Measurements from ENCODE around the gene RER1. TPM values are rescaled to one million over a fixed set of nuclear protein-coding genes. Genes with fewer than 3 reads are reported as not detected.

RER1 gene
- polyA plus RNA-seq, 3 donors: 119 to 127 (median 122) TPM

DNA sequence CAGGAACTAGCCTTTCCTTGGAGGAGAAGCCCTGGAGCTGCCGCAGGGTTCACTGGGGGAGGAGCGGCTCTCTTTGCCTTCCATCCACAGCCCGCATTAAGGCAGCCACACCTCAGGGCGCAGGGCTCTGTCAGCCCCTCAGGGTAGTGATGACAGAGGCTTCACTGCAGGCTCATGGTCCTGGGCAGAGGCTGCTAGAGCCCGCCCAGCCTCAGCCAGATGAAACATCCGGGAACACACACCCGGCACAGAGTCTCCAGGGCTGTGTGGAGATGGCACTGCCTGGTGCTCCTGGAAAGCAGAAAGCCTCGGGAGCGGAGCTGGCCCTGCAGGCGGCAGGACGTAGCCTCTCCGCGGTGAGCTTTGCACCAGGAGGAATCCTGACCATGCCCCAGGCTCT lies 50.1 kb downstream of the RER1 start:
- DNase-seq: no peak

DNA sequence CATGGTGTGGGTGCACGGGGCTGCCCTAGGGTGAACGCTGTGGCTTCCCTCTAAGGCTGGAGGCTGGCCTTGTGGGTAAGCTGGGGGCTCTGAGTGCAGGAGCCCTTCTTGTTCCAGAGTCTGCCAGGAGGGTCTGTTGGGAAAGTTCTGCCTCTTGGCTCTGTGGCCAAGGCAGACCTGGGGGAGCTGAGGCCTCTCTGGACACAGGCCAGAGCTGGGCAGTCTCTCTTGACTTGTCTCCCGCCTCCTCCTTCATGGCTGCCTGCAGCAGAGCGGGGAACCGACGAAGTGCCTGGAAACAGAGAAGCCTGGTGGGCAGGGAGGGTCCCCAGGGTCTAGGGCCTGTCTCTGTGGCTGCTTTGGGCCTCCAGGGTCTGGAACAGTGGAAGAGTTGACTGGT lies 51.0 kb downstream of the RER1 start:
- DNase-seq: no peak

DNA sequence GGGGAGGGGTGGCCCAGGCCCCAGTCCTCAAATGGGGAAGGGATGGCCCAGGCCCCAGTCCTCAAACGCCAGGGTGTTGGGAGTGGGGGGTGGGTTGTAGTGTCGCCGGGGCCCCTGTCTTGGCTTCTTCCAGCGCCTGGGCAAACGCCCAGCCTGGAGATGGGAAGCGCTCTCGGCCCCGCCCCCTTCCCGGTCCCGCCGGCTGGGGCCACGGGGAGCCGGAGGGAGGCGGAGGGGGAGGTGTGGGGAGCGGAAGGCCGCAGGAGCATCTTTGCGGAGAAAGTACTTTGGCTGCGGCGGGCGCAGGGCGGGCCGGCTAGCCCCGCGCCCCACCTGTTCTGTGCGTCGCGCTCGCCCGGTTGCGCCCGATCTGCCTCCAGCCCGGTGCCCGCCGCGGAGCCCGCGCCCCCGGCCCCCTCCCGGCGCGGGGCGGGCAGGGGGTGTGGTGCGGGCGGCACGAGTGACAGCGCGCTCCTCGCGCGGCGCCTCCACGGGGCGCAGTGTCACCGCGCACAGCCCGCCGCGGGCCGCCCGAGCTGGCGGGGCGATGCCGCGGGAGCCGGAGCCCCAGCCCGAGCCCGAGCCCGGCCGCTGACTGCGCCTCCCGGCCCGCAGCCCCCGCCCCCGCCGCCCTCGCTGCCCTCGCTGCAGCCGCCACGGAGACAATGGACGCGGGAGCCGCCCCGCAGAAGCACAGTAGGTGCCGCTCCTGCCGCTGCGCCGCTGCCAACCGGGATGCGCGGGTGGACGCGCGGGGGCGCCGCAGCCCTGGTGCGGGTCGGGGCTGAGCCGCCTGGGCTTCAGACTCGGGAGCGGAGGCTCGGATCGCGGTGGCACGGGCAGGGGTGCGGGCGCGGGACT lies 51.9 kb downstream of the RER1 start:
- no peak for DNase-seq

DNA sequence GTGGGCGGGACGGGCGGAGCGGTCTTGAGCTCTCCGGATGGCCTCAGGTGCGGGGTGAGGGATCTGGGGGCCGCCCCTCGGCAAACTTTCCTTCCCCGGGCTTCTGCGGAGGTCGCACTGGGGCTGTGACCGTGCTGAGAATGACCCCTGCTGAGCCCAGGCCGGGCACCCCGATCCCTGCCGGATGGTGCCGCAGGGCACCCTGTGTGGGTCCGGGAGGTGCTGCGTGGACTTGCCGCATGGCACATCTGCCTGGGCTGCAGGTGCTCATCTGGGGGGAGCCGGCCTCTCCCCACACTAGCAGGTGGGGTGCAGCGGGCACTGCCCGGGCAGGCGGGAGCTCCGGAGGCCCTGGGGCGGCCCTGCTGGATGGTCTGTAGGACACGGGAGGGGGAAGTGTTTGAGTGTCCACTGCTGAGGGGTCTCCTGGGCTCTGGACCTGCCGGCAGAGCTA lies 52.5 kb downstream of the RER1 start:
- DNase-seq: no peak

DNA sequence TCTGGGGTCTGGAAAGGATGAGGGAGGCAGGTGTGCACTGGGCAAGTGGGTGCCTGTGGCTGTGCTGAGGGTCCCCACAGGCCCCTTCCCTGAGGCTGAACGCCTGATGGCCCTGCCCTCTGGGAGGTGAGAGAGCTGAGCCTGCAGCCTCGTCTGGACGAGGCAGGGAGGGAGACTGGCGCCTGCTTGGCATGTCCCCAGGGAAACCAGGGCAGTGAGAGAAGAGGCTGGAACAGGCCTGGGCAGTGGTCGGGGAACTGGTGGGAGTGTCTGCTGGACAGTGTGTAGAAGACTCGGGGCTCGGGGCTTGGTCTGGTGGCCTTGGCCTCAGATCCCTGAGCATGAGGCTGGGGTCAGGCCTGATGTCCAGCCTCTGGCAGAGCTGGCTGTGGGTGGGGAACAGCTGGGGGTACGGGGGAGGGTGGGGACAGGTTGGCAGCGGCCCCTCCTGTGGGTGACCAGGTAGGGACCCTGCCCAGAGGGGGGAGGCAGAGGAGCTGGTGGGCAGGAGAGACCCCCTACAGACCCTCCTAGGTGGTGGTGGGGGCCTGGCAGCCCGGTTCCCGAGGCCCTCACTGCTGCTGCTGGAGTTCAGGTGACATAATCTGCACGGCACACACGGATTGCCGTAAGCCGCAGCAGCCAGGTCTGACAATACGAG lies 53.7 kb downstream of the RER1 start:
- DNase-seq: no peak

DNA sequence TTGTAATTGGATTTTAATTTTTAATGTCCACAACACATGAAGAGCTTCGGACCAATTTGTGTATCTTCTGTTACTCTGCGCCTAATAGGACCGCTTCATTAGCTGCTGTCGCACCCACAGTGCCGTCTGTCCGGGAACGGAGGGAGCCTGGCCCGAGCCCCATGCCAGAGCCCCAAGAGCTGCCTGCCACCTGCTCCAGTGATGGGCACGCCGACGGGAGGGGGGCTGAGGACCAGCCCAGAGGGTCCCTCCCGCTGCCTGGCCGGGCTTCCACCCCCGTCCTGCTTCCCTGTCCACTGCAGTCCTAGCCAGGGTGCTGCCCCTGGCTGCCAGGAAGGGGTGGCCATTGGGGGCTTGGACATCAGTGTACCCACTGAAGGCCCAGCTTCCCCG lies 54.2 kb downstream of the RER1 start:
- DNase-seq: no peak

DNA sequence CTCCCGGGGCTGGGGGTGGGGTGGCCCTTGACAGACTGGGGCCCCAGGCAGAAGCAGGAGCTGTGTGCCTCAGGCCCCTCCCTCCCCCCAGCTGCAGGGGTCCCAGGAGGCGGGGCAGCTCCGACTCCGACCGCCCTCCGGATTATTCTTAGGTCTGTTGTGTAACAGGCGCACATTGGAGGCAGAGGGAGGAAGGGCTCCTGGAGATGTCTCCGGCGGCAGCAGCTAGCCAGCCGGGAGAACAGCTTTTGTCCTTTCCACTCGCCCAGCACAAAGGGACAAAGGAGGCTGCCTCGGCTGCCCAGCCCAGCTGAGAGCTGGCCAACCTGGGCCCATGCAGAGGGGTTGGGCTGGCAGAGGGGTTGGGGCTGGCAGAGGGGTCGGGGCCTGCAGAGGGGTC lies 54.8 kb downstream of the RER1 start:
- DNase-seq: no peak

DNA sequence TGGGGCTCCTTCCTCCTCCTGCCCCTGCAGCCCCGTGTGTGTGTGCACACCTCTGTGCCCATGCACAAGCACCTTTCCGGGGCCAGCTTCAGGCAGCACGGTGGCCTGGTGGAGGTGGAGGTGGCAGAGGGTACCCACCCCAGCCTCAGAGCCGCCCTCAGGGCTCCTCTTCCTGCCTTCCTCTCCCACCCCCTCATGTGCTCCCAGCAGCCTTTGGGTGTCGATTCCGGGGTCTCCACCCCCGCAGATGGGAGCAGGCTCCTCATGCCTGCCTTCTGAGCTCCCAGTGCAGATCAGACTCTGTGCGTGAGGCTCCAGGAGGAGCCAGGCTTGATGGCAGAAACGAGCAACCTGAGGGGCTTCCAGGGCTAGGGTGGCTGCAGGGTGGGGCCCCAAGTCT lies 55.2 kb downstream of the RER1 start:
- DNase-seq: no peak

DNA sequence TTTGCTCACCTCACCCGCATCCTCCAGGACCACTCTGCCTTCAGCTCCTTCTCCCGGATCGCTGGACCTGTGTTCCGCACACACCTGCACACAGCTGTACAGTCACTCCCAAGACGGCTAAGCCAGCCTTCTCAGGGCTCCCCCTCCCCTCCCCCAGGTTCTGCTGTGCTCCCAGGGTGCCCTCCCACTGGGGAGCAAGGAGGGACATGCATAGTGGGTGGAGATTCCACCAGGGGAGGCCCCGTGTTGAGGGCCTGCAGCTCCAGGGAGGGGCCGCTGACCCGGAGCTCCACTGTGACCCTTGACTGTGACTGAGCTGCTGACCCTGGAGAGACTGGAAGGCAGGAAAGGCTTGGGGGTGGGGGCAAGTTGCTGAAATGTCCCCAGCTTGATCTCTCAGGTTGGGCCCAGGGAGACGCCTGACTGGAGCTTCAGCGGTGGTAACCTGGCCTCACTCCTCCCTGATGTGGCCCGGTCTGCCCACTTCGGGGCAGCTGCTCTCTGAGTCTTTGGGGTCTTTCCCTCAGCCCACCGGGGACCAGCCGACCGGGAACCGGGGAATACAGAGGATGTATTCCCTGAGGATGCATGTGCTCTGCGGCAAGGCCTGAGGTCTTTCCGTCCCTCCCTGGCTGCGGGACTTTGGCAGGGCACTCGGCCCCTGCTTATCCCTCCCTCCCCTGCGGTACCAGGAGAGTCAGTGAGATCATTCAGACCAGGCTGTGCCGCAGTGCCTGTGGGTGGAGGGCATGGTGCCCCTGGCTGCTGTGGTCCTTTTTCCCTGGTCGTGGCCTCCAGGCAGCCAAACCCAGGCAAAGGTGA lies 55.8 kb downstream of the RER1 start:
- no peak for DNase-seq

DNA sequence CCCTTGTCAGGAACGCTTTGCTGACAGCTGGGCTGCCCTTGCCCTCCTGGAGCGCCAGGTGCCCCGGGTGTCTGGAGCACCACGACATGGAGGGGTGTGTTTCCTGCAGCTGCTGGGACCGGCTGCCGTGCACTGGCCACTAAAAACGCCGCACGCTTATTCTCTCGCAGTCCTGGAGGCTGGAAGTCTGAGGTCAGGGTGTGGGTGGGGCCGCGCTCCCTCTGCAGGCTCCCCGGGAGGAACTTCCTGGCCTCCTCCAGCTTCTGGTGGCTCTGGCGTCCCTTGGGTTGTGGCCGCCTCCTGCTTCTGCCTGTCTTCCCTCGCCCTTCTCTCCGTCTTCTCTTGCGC lies 56.4 kb downstream of the RER1 start:
- DNase-seq: no peak

DNA sequence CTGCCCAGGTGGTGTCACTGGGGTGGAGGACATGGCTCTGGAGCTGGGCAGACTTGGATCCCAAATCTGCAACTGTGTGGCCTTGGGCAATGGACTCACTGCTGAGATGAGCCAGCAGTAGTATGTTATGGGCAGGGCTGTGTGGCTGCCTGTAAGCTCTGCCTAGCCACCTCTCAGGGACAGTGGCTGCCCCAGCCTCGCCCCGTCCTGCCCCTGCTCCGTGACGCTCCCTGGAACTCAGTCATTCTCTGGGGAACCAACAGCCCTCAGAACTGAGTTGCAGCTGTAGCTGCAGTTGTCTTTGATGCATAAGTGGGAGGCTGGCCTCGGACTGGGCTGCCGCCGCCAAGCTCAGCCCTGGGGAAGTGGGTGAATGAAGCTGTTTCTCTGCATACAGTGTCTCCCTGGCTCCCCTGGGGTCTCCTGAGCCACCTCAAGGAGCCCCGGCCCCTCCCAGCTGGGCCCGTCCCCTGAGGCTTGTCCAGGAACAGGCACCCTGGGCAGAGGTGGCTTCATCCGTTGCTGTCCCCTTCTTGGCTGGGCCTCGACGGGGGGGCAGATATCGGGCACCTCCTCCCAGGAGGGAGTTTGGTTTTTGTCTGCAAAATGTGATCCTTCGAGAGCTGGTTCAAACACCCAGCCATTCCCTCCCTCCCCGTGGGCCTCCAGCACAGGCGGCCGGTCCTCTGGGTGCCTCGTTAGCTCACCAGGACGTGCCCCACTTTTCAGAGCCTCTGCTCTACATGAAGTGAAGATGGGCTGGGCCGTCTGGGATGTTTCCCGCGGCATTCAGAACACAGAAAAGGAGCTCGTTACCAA lies 58.2 kb downstream of the RER1 start:
- DNase-seq: no peak

DNA sequence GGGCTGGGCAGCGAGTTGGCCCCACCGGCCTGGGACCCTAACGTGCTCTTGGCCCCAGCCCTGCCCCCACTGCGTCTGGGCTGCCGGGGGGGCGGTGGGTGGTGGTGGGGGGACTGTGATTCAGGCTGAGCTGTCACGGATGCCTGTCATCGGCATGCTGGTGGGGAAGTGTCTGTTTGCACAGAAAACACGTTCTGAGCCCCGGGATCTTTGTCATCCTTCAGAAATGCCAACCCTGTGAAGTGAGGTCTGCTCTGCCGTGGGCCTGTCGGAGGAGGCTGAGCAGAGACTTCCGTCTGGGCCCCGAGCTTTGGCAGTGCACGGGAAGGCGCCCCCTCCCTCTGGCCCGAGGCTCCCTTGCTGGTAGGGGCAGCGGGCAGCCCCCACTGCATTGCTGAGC lies 60.1 kb downstream of the RER1 start:
- DNase-seq: no peak

DNA sequence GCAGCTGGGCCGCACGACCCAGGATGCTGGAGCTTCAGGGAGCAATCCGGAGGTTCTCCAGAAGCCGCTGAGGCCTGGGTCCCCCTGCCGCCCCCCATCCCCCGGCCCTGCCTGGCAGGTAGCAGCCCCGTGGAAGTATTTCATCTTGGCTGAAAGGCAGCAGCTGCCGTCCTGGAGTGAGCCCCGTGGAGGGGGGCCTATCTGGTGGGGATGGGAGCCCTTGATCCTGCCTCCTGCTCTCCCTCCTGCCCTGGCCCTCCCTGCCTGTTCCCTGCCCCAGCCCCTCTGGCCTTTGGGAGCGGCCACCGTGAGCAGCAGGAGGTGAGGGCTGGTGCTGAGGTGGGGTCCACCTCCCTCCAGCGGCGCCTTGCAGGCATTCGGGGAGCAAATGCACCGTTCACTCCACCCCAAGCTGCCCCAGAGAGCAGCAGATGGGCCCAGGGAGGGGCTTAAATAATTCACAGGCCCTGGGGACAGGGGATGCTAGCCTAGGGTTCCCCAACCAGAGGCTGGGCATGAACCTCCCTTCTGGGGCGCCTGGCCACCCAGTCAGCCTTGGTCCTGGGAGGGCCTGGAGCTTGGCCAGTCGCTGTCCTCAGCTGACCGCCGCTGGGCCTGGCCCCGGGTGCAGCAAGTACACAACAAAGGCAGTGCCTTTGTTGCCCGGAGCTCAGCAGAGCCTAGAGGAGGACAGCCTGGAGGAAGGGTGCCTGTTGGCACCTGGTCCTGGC lies 60.7 kb downstream of the RER1 start:
- no peak for DNase-seq

DNA sequence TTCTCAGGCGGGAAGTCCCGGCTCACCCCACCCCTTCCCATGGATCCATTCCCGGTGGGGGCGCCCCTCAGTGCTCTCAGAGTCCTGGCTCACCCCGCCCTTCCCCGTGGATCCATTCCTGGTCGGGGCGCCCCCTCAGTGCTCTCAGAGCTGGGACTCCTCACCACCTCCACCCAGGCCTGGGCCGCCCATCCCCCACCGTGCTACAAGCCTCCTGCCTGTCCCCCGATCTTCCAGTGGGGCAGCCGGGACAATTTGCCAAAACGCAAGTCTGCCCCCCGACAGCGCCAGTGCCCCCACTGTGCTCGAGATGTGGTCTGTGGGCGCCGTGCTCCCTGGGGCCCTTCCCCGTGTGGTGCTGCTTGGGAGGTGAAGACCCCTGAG lies 61.3 kb downstream of the RER1 start:
- no peak for DNase-seq

DNA sequence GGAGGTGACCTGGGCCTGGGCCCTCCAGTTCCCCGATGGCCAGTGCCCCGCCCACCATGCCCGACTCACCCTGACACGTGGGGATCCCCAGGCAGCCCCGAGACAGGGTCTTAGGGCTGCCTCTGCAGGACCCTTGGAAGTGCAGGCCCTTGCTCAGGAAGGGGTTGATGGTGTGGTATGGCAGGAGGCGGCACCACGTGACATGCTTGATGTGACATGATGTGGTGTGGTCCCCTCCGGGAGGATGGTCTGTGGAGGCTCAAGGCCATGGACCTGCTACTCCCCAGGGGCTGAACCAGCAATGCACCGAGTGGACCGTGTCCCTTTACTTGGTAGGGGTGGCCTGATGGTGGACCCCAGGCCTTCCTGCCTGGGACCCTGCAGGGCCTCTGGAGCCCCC lies 62.6 kb downstream of the RER1 start:
- no peak for DNase-seq

Other genes starting within 250 kb of the RER1 start
- gene FAAP20, start 197.1 kb upstream of the RER1 start, polyA plus RNA-seq (ENCODE audit: insufficient read length in 3 of 3): 10 to 100 TPM; 41.5 to 63.2 (median 58.1) TPM
- gene SKI, start 163.5 kb upstream of the RER1 start, polyA plus RNA-seq (ENCODE audit: insufficient read length in 3 of 3): 10 to 100 TPM; 57.2 to 59.0 (median 57.4) TPM
- gene MORN1, start 287 bp upstream of the RER1 start, polyA plus RNA-seq (ENCODE audit: insufficient read length in 3 of 3): 10 to 100 TPM; 13.8 to 19.9 (median 17.9) TPM
- 10 to 100 TPM; 25.2 to 32.0 (median 28.3) TPM for gene PEX10, start 20.7 kb downstream of the RER1 start, polyA plus RNA-seq (ENCODE audit: insufficient read length in 3 of 3)
- gene PLCH2, start 84.4 kb downstream of the RER1 start, polyA plus RNA-seq (ENCODE audit: insufficient read length in 3 of 3): 1 to 10 TPM; 1.5 to 1.8 (median 1.7) TPM
- 10 to 100 TPM; 28.4 to 33.0 (median 29.0) TPM for gene PANK4, start 134.8 kb downstream of the RER1 start, polyA plus RNA-seq (ENCODE audit: insufficient read length in 3 of 3)
- under 1 TPM; 0.52 to 0.87 (median 0.58) TPM for gene HES5, start 138.4 kb downstream of the RER1 start, polyA plus RNA-seq (ENCODE audit: insufficient read length in 3 of 3)
- gene TNFRSF14, start 164.5 kb downstream of the RER1 start, polyA plus RNA-seq (ENCODE audit: insufficient read length in 3 of 3): 10 to 100 TPM; 21.0 to 27.7 (median 23.8) TPM
- 10 to 100 TPM; 39.7 to 50.5 (median 48.7) TPM for gene PRXL2B, start 194.9 kb downstream of the RER1 start, polyA plus RNA-seq (ENCODE audit: insufficient read length in 3 of 3)
- gene MMEL1, start 241.2 kb downstream of the RER1 start, polyA plus RNA-seq (ENCODE audit: insufficient read length in 3 of 3): 1 to 10 TPM; 3.2 to 3.7 (median 3.3) TPM